ENCODE measurements around the gene FMC1.

The FMC1 gene

DNA sequence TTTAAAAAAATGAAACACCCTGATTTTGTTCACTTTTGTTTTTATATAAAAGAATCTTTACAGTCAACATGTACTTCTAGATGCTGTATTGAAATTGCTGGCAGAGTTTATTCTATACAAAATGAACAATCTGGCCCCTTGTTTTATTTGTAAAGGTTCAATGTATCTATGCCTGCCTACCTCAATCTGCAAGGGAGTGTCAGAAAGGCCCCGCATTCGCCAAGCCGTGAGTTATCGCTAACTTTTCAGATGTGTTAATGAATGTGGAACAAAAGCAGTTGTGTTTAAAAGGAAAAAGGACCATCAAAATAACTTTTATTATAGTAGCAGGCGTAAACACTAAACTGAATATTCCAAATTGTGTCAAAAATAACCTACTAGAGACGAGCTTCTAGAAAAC is 33.1 kb downstream of the FMC1 start:
- no peak for DNase-seq (ENCODE audit: low read depth in 2 of 2)

GRCh38 chr7:139382439-139382838 is 41.3 kb downstream of the FMC1 start:
- no peak for DNase-seq (ENCODE audit: low read depth in 2 of 2)

DNA sequence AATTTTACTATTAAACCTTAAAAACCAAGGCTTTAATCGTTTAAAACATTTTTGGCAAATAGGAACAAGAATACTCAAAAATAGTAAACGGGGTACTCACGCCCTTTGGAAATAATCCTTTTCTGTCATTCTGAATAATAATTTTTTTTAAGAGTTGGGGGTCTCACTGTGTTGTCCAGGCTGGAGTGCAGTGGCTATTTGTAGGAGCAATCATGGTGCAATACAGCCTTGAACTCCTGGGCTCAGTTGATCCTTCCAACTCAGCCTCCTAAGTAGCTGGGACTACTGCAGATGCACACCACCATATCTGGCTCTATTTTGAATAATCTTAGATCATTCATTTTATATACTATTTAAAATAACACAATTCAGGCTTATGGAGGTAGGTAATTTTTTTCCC is 43.5 kb downstream of the FMC1 start:
- no peak for DNase-seq (ENCODE audit: low read depth in 2 of 2)

DNA sequence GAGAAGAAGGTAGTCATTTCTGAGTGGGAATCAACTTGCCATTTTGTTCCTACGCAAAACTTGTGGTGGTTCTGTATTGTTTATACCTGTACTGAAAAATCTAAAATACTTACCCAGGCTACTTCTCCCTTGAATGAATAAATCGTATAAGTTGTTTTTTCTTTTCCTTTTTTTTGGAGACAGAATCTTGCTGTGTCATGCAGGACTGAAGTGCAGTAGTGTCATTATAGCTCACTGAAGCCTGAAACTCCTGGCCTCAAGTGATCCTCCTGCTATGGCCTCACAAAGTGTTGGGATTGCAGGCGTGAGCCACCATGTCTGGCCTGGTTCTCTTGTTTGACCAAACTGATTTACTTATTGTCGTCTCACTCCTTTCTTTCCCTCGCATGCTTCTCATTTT is 46.5 kb downstream of the FMC1 start:
- DNase-seq (ENCODE audit: low read depth in 2 of 2) = no peak

DNA sequence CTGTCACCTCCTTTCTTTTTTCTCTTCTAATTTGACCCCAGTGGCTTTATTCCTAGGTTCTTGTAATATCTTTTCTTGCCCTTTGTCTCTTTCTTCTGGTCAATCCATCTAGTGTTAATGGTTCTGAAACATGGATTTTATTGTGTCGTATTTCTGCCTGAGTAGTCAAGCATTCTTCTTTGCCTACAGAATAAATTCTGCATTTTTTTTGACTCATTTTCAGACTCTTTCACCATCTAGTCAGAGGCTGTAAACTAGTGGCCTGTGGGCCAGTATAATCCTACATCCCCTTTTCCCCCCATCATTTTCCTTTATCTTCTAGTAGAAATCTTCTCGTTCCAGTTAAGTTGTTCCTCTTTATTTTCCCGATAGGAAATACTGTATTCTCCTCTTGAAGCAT is 48.0 kb downstream of the FMC1 start:
- no peak for DNase-seq (ENCODE audit: low read depth in 2 of 2)

DNA sequence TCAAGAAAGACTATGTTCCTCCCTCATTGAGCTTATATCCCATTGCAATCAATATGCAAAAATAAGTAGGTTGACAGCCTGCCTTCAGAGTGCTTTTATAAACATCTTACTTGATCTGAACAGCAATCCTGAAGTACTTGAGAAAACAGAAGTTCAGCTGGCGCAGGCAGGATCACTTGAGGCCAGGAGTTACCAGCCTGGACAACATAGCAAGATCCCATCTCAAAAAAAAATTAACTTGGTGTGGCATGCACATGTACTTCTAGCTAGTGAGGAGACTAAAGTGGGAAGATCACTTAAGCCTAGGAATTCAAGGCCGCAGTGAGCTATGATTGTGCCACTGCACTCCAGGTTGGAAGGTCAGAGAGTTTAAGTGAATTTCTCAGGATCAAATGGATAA is 48.6 kb downstream of the FMC1 start:
- no peak for DNase-seq (ENCODE audit: low read depth in 2 of 2)

DNA sequence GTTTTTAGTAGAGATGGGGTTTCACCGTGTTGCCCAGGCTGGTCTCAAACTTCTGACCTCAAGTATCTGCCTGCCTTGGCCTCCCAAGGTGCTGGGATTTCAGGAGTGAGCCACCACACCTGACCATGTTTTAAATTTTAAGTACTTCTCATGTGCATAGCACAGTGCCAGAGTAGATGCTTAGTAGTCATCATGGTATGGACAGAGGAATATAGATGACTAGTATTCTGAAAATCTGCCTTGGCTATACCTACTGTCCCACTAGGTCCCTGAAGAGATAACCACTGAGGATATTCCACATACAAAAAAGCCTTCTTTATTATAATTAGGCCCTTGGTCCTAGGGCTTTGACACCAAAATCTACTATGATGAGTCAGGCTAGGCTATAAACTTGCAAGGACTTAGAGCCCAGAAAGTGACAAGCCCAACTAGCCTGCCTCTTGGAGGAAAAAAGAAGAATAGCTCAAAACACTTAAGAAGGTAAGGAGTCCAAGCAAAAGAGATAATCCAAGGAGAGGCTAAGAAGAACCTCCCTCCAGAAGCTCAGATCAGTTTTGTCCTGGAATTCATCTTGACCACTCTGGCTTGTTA is 52.6 kb downstream of the FMC1 start:
- no peak for DNase-seq (ENCODE audit: low read depth in 2 of 2)

DNA sequence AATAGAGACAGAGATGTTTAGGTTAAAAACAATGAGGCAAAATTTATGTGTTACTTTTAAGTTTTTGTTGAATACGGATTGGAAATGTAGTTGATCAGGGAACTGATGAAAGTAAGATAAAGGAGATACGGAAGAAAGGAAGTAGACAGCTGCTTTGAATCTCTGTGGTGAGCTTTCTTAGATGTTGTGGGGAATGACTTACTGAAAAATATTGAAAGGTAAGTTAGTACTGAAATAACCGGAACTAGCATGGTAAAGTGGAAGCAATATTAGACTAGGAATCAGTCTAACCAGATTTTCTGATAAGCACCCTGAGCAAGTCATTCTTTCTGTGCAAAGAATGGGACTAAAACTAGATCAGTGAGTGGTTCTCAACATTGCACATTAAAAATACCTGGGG is 53.4 kb downstream of the FMC1 start:
- DNase-seq (ENCODE audit: low read depth in 2 of 2) = no peak
